GM23338 (cell line): ENCODE measurements around the gene GRIP2. TPM values are rescaled to one million over a fixed set of nuclear protein-coding genes. Genes with fewer than 3 reads are reported as not detected.

Experiments used
- ATAC-seq: fragments of 200-7000 bp; cut with Tn5 transposase; 3 replicates; pipeline ENCODE4 v1.9.1; 2020
- DNase-seq: peaks from one replicate; pipeline ENCODE4 v3.0.0-alpha.2; 2015; ENCODE audit warnings: low spot score
- H2AFZ ChIP-seq: fragments of 200-600 bp; sonication (generic); 2 replicates; pipeline ENCODE4 v1.8.0; 2016; ENCODE audit warnings: antibody characterized with exemption, mild to moderate bottlenecking, moderate library complexity
- H3F3A ChIP-seq: fragments of 200-600 bp; sonication (generic); replicated peaks from 2 replicates; pipeline ENCODE4 v1.8.0; 2017; ENCODE audit warnings: antibody characterized with exemption, mixed run types, low read depth
- H3K27ac ChIP-seq: fragments of 200-600 bp; sonication (generic); 2 replicates; pipeline ENCODE4 v1.6.1; 2016; ENCODE audit warnings: low read depth
- H3K27me3 ChIP-seq: fragments of 200-600 bp; sonication (generic); 2 replicates; pipeline ENCODE4 v1.8.0; 2016; ENCODE audit warnings: mild to moderate bottlenecking, mixed run types, moderate library complexity; ENCODE audit not compliant: insufficient read depth
- H3K36me3 ChIP-seq: fragments of 200-600 bp; sonication (generic); 2 replicates; pipeline ENCODE4 v1.8.0; 2016; ENCODE audit warnings: mild to moderate bottlenecking; ENCODE audit not compliant: insufficient read depth
- H3K4me1 ChIP-seq: fragments of 200-600 bp; sonication (generic); 2 replicates; pipeline ENCODE4 v1.8.0; 2016; ENCODE audit warnings: mild to moderate bottlenecking, moderate library complexity; ENCODE audit not compliant: insufficient read depth
- H3K4me2 ChIP-seq: fragments of 200-600 bp; sonication (generic); 2 replicates; pipeline ENCODE4 v1.7.1; 2017; ENCODE audit warnings: mixed run types
- H3K4me3 ChIP-seq: fragments of 200-600 bp; sonication (generic); 2 replicates; pipeline ENCODE4 v1.6.1; 2016; ENCODE audit warnings: mixed run types
- H3K79me2 ChIP-seq: fragments of 200-600 bp; sonication (generic); replicated peaks from 2 replicates; pipeline ENCODE4 v1.8.0; 2017; ENCODE audit warnings: mild to moderate bottlenecking; ENCODE audit not compliant: insufficient read depth
- H3K9me2 ChIP-seq: fragments of 200-600 bp; sonication (generic); 2 replicates; pipeline ENCODE4 v1.8.0; 2017; ENCODE audit not compliant: insufficient read depth
- H4K20me1 ChIP-seq: fragments of 200-600 bp; sonication (generic); replicated peaks from 2 replicates; pipeline ENCODE4 v1.8.0; 2017; ENCODE audit warnings: mild to moderate bottlenecking; ENCODE audit not compliant: insufficient read depth
- H3K27ac Mint-ChIP-seq: 2 replicates; pipeline ENCODE4 v1.8.0; 2020; ENCODE audit warnings: inconsistent platforms, mild to moderate bottlenecking, moderate library complexity, mixed read lengths
- H3K27me3 Mint-ChIP-seq: 3 replicates; pipeline ENCODE4 v1.8.0; 2022; ENCODE audit warnings: low read depth, mild to moderate bottlenecking, moderate library complexity, mixed read lengths, inconsistent platforms; ENCODE audit not compliant: insufficient read depth, poor library complexity
- H3K36me3 Mint-ChIP-seq: 3 replicates; pipeline ENCODE4 v1.8.0; 2021; ENCODE audit warnings: low read depth, mild to moderate bottlenecking, inconsistent platforms, moderate library complexity, mixed read lengths
- H3K4me1 Mint-ChIP-seq: 3 replicates; pipeline ENCODE4 v1.8.0; 2020; ENCODE audit warnings: mild to moderate bottlenecking, inconsistent platforms, mixed read lengths
- H3K4me3 Mint-ChIP-seq: 3 replicates; pipeline ENCODE4 v1.8.0; 2021; ENCODE audit warnings: moderate library complexity, mild to moderate bottlenecking, inconsistent platforms, mixed read lengths
- H3K9me3 Mint-ChIP-seq: 3 replicates; pipeline ENCODE4 v1.8.0; 2020; ENCODE audit warnings: moderate library complexity, mild to moderate bottlenecking, inconsistent platforms, mixed read lengths
- CREB1 ChIP-seq: fragments of 250-450 bp; sonication (Bioruptor Pico); IDR thresholded peaks from 2 replicates; pipeline ENCODE4 v1.5.0; 2020; ENCODE audit warnings: low read depth, mild to moderate bottlenecking, moderate library complexity
- CTCF ChIP-seq, 2 experiments: fragments of 200-600 bp in 1 of 2; sonication (generic) in 1 of 2; conservative IDR thresholded peaks; 2 replicates each; pipeline versions ENCODE4 v1.5.1 to v1.6.1; 2016 to 2017; ENCODE audit warnings: antibody characterized with exemption in 2 of 2, low read depth in 2 of 2, mild to moderate bottlenecking in 2 of 2, moderate library complexity in 1 of 2
- ETS1 ChIP-seq: IDR thresholded peaks from 2 replicates; pipeline ENCODE4 v1.6.1; 2016; ENCODE audit warnings: antibody characterized with exemption
- EZH2 ChIP-seq: fragments of 200-600 bp; sonication (generic); IDR thresholded peaks from one replicate; pipeline ENCODE4 v1.8.0; 2017; ENCODE audit warnings: antibody characterized with exemption, mild to moderate bottlenecking, low read depth; ENCODE audit not compliant: unreplicated experiment
- EZH2phosphoT487 ChIP-seq: fragments of 200-600 bp; sonication (generic); IDR thresholded peaks from one replicate; pipeline ENCODE4 v1.8.1; 2018; ENCODE audit warnings: antibody characterized with exemption; ENCODE audit not compliant: unreplicated experiment
- JUNB ChIP-seq: IDR thresholded peaks from one replicate; pipeline ENCODE4 v1.6.1; 2016; ENCODE audit warnings: antibody characterized with exemption; ENCODE audit not compliant: unreplicated experiment
- NANOG ChIP-seq: IDR thresholded peaks from 2 replicates; pipeline ENCODE4 v1.6.1; 2016; ENCODE audit warnings: antibody characterized with exemption, borderline replicate concordance
- POLR2AphosphoS5 ChIP-seq: IDR thresholded peaks from 2 replicates; pipeline ENCODE4 v1.6.1; 2016; ENCODE audit warnings: antibody characterized with exemption, low read depth
- REST ChIP-seq: IDR thresholded peaks from one replicate; pipeline ENCODE4 v1.6.1; 2018; ENCODE audit warnings: antibody characterized with exemption; ENCODE audit not compliant: unreplicated experiment
- STAT1 ChIP-seq: IDR thresholded peaks from one replicate; pipeline ENCODE4 v1.6.1; 2016; ENCODE audit warnings: antibody characterized with exemption; ENCODE audit not compliant: unreplicated experiment
- ZNF114 ChIP-seq: fragments of 250-450 bp; sonication (Bioruptor Pico); IDR thresholded peaks from 2 replicates; pipeline ENCODE4 v1.5.0; 2020; ENCODE audit warnings: mild to moderate bottlenecking, moderate library complexity
- ZNF331 ChIP-seq: fragments of 250-450 bp; sonication (Bioruptor Pico); IDR thresholded peaks from 2 replicates; pipeline ENCODE4 v1.5.0; 2020; ENCODE audit warnings: low read depth, mild to moderate bottlenecking, moderate library complexity
- ZNF462 ChIP-seq: fragments of 250-450 bp; sonication (Bioruptor Pico); IDR thresholded peaks from 2 replicates; pipeline ENCODE4 v1.5.0; 2020; ENCODE audit warnings: mild to moderate bottlenecking, moderate library complexity
- polyA plus RNA-seq: library from polyadenylated mRNA; unstranded; fragments of >200 nt; fragmentation: Nextera tagmentation; extraction: Ambion mirVana; gene quantifications from 2 replicates; pipeline ENCODE4 v1.2.1, GENCODE V29; 2016
- total RNA-seq: library from RNA; depleted of rRNA; stranded (reverse); fragments of >200 nt; shearing (Covaris generic); gene quantifications from 2 replicates; pipeline ENCODE4 v1.2.3, GENCODE V29; 2014

Gene GRIP2
- total and polyA plus RNA-seq, 2 experiments from 2014 or later: 3.6 to 5.8 TPM

- Histone ChIP-seq H4K20me1 (no peaks in the 10 kb centered on the region), H3K27ac (no peak overlapping the region), H3K27me3 (no peaks in the 10 kb centered on the region), H3K9me2 (no peaks in the 10 kb centered on the region), H2AFZ (no peak overlapping the region), H3K4me3 (no peak overlapping the region), H3K79me2 (no peaks in the 10 kb centered on the region), H3K4me2 (no peak overlapping the region), H3K36me3 (no peaks in the 10 kb centered on the region), H3F3A (no peaks in the 10 kb centered on the region), H3K4me1 (no peaks in the 10 kb centered on the region)
- Mint-ChIP-seq H3K4me3 (no peak overlapping the region), H3K4me1 (peaks cover 9% of the 10 kb centered on the region), H3K36me3 (no peaks in the 10 kb centered on the region), H3K27ac (no peak overlapping the region), H3K9me3 (no peaks in the 10 kb centered on the region), H3K27me3 (peaks cover 5% of the 10 kb centered on the region)
- TF ChIP-seq REST (no peak), ZNF331 (CRISPR knock-in tag) (no peak), JUNB (no peak), STAT1 (no peak), CTCF (conservative IDR thresholded peaks at IDR 0.05; ENCODE audit: low read depth in 2 of 2) (no peak), ETS1 (no peak), POLR2AphosphoS5 (no peak), NANOG (no peak), ZNF462 (CRISPR knock-in tag) (no peak), EZH2phosphoT487 (no peak), CREB1 (CRISPR knock-in tag) (no peak), ZNF114 (CRISPR knock-in tag) (no peak), EZH2 (no peak)
- no peak for DNase-seq
- ATAC-seq: no peak
These were observed 5.9 kb upstream of the GRIP2 start for GRCh38 chr3:14546041-14546440.
